ENCODE measurements around the gene KIRREL2.

The KIRREL2 gene

DNA sequence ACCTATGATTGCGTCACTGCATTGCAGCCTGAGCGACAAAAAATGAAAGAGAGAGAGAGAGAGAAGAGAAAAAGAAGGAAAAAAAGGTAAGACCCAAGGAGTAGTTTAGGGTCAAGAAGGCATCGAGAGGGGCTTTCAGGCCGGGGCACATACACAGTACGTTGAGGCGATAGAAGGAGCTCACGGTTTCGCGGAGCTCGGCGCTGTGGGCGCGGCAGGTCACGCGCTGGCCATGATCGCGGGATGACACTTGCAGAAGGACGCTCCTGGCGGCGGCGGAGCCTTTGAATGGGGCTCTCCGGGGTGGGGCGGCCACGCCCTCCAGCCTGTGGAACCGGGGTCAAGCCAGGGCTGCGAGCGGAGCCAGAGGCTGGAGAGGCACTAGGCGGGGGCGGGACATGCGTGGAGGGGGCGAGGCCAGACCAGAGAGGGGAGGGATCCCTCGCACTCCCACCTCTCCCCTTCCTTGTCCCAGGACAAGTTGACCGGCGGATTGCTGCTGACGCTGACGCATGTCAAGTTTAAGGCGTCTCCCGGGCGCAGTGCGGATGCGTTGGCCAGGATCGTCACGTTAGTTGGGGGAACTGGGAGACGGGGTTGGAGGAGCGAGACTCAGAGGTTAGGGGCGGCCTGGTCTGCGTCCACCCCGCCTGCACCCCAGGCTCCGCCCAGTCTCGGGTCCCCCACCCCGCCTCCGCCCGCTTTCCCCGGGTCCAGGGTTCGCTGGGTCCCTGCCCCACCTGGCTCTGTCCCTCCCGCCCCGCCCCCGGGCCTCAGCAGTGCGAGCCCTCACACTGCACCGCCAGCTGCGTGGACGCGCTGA is 11.3 kb upstream of the KIRREL2 start:
- DNase-seq, result peak; percentile 20

DNA sequence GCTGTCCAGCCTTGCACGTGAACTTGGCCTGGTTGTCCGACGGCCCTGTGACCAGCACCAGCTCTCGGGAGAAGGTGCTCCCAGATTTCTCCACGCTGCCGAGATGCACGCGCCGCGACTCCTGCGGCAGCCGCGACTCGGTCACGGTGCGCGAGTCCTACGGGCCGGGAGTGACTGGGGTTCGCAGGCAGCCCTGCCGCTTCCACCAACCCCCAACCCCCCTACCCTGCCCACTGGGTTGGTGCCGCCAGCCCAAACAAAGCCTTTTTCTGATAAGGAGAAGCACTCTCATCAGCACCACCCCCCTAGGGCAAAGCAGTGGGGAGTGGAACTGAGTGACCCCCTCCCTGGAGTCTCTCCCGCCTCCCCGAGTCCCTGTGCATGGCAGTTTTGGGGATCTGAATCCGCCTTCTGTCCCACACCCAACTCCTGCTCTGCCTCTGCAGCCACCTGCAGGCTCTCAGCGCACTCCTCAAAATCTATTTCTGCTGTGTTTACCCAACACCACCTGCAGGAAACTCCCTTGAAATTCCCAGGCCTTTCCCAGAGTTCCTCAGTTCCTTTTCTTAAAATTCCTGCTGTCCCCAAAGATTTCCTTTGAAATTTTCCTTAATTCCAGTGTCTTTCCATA is 10.6 kb upstream of the KIRREL2 start:
- no peak for DNase-seq

DNA sequence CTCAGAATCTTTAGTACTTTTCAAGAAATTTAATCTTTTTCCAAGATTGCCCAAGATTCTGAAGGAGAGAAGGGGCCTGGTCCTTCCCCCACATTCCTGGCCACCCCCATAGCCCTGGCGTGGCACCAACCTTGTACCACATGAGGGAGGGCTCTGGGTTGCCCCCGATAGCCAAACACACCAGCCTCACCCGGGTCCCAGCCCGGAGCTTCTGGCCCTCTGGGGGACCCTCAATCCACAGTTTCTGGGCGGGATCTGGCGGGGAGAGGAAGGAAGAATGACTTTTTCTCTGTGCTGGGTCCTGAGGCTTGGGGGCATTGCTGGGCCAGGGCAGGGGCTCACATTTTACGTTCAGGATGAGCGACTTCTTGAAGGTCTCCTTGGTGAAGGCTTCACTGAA is 8.8 kb upstream of the KIRREL2 start:
- DNase-seq, result no peak

DNA sequence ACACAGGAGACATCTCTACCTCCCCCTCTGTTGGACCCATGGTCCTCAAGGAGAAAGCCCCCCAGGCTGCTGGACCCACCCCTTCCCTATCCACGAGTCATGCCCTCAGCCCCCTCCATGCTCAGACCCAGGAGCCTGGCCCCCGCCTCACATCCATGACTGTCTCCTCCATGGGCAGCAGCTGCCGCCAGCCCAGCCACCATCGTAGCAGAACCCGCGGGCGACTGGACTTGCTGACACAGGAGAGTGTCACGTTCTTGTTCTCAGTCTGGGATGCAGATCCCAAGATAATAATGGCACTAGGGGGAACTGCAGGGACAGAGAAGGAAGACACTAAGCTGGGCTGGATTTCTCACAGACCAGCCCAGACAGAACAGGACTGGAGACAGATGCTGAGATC is 8.2 kb upstream of the KIRREL2 start:
- DNase-seq, result no peak

DNA sequence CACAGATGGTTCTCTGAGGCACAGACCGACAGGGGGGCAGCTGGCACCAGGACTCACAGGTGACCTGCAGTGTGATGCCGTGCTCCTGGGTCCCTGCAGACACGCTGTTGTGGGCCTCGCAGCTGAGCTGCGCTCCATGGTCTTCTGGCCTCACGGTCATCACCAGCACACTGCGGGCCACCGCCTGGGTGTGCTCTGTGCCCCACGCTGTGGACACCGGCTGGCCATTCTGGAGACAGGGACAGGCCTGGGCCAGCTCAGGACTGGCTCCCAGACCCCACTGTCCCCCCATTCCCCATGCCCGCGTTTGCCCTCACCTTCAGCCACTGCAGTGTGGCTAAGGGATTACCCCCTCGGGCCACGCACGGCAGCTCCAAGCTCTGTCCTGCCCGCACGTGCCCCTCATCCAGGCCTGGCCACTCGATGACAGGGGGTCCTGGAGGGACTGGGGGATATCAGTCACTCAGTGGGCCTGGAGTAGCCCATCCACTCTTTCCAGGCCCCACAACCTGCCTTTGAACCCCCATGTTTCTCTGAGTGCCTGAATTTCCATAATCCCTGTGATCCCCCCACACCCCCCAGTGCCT is 7.7 kb upstream of the KIRREL2 start:
- DNase-seq, result no peak

DNA sequence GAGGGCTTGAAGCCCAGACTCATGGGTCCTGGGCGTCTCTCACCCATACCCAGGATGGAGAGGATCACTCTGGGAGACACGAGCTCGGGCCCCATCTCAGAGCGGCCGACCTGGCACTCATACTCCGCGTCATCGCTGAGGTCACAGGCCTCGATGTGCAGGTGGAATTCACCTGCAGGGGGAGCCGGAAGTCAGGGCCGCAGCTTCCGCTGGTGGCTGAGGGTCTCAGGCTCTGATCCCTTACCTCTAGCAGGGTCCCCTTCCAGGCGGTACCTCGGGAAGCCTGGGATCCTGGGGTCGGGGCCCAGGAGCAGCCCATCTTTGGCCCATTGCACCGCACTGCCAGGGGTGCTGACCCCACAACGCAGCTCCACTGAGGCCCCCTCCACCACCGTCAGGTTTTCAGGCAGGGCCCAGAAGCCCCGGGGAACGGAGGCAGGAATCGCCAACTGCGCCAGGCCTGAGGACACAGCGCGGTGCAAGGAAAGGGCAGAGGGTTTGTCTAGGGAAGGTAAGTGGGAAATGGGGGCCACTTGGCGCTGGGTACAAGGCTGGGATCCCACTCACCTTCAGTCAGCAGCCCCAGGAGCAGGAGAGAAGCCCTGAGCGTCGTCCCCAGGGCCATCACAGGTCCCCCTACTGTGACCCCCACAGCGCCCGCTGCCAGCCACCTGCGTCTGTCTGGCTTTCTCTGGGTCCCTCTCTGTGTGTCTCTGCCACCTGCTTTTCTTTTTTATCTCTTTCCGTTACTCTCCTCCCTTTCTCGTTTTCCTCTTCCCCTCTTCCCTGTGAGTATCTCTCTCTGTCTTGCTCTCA is 5.3 kb upstream of the KIRREL2 start:
- no peak for DNase-seq

DNA sequence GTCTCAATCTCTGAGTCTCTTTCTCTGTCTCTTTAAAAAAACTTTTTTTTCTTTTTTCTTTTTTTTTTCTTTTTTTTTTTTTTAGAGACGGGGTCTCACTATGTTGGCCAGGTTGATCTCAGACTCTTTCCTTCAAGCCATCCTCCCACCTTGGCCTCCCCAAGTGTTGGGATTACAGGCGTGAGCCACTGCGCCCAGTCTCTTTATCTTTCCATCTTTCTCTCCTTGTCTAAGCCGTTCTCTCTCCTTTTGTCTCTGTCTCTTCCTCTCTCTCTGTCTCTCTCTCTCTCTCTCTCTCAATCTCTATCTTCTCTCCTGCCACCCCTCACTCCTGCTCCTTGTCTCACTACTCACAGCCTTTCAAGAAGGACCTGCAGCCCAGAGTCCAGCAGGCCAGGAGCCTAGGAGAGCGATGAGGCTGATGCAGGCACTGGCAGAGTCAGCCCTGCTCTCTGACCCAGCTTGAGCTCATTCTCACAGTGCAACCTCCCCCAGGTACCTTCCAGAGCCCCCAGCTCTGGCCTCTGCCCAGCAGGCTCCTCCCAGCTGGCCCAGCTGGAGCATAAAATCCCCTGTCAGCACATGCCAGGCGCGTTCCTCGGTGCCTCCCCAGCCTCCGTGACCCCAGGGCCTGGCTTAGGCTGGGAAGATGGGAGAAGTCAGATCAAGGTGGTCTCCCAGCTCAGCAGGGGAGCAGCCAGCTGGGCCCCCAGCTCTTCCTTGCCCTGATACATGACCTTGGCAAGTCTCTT is 4.5 kb upstream of the KIRREL2 start, which contains the start of gene NPHS1:
NPHS1 (minus strand) TSS at position 476 of the 752 bp plus-strand sequence. CDS start 667 bp downstream, outside the sequence.
- no peak for DNase-seq

DNA sequence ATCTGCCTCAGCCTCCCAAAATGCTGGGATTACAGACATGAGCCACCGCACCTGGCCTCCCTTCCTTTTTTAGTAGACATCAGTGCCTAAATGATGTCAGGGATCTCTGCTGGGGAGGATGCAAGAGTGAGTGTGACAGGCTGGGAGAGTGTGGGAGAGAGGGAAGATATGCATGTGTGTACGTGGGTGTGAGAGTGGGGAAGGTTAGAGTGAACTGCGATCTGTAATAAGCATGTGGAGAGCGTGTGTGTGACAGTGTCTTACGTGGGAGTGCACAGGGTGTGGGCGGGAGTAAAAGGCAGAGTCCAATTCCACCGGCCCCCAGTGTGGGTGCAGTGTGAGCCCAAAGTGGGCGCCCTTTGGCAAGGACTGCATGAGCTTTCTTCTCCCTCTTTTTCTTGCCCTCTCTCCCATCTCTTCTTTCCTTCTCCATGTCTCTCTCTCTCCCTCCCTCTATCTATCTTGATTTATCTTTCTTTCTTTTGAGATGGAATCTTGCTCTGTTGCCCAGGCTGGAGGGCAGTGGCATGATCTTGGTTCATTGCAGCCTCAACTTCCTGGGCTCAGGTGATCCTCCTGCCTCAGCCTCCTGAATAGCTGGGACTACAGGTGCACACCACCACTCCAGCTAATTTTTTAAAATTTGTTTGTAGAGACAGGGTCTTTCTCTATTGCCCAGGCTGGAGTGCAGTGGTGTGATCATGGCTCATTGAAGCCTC is 3.5 kb upstream of the KIRREL2 start:
- DNase-seq, result no peak

DNA sequence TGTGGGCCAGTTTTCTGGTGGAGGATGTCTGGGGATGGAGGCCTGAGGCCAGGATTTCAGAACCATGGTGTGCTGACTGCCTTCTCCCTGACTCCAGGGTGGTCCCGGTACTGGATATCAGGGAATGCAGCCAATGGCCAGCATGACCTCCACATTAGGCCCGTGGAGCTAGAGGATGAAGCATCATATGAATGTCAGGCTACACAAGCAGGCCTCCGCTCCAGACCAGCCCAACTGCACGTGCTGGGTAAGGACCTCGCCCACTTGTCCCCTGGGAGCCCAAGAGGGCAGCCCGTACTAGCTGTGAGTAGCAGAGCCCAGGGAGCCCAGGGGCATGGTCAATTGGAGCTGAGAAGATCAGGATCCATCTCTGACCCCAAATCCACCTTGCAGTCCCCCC is 1.6 kb downstream of the KIRREL2 start:
- no peak for DNase-seq

DNA sequence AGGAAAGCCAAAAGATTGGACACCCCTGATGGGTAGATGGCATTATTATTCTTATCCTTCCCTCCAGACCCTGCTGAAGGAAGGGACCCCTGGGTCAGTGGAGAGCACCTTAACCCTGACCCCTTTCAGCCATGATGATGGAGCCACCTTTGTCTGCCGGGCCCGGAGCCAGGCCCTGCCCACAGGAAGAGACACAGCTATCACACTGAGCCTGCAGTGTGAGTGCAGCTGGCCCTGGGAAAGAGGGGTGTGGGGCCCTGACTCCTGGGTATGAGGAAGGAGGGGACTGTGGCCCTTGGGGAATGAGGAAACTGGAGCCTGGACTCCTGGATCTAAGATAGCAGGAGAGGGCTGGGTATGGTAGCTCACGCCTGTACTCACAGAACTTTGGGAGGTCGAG is 2.7 kb downstream of the KIRREL2 start:
- no peak for DNase-seq

DNA sequence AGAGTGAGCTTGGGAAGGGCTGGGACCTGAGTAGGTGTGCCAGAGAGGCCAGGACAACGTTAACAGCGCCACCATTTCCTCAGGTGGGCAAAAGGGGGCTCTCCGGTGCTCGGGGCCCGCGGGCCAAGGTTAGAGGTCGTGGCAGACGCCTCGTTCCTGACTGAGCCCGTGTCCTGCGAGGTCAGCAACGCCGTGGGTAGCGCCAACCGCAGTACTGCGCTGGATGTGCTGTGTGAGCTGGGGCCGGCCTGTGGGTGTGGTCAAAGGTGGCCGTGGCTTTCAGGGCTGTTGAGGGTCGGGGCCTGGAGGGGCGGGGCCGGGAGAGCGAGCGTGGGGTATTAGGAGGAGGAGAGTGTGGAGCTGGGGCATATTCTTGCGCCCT is 3.7 kb downstream of the KIRREL2 start:
- DNase-seq, result no peak

DNA sequence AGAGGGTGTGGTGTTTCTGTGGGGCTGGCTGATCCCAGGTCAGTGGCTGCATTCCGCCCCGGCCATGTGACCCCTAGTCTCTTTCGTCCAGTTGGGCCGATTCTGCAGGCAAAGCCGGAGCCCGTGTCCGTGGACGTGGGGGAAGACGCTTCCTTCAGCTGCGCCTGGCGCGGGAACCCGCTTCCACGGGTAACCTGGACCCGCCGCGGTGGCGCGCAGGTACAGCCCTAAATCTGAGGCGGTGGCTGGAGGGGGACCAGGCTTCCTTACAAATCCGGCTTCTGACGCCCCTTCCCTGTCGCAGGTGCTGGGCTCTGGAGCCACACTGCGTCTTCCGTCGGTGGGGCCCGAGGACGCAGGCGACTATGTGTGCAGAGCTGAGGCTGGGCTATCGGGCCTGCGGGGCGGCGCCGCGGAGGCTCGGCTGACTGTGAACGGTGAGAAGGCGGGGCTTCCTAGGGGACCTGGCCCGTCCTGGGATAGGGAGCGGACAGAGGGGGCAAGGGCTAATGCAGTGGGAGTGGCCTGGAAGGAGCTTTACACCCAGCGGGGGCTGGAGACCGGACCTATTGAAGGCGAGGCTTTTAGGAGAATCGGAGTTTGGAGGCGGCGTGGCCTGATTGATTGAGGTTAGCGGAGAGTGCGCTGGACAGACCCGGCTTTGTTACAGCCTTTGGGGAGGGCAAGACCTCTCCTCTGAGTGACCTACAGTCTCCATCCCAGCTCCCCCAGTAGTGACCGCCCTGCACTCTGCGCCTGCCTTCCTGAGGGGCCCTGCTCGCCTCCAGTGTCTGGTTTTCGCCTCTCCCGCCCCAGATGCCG is 4.3 kb downstream of the KIRREL2 start:
- no peak for DNase-seq

DNA sequence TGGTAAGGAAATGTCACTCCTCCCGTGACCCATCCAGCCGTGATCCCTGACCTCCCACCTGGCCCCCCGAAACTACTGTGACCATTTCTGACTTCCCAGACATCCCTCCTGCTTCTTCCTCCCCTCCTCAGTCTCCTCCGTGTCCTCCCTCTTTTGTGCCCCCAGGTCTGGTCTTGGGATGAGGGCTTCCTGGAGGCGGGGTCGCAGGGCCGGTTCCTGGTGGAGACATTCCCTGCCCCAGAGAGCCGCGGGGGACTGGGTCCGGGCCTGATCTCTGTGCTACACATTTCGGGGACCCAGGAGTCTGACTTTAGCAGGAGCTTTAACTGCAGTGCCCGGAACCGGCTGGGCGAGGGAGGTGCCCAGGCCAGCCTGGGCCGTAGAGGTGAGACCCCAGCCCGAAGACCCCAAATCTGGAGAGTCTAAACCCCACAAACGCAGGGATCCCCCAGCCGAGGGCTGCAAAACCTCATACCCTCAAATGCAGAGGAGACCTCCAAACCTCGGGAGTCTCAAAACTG is 5.0 kb downstream of the KIRREL2 start:
- DNase-seq, result no peak

DNA sequence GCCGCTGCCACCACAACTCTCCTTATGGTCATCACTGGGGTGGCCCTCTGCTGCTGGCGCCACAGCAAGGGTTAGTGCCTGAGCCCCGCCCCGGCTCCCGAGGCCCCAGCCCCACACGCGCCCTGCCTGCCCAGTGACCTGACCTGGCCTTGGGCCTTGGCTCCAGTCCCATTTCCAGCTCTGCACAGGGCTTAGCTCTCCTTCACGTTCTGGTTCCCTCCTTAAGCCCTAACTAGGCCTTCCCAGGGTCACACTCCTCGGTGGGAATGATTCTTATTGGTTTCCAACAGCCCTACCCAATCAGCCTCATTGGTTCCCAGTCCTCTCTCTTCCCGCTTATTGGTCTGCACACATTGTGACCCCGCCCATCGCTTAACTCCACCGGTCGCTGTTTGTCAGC is 5.8 kb downstream of the KIRREL2 start:
- no peak for DNase-seq

DNA sequence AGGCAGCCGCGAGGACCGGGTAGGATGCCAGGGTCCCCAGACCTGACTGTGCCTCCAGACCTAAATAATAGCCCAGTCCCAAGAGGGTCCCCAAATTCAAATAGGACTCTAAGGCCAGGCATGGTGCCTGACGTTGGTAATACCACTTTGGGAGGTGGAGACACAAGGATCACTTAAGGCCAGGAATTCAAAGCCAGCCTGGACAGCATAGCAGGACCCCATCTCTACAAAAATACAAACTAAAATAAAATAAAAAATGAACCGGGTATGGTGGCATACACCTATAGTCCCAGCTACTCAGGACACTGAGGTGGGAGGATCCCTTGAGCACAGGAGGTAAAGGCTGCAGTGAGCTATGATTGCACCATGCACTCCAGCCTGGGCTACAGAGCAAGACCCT is 6.3 kb downstream of the KIRREL2 start:
- no peak for DNase-seq

DNA sequence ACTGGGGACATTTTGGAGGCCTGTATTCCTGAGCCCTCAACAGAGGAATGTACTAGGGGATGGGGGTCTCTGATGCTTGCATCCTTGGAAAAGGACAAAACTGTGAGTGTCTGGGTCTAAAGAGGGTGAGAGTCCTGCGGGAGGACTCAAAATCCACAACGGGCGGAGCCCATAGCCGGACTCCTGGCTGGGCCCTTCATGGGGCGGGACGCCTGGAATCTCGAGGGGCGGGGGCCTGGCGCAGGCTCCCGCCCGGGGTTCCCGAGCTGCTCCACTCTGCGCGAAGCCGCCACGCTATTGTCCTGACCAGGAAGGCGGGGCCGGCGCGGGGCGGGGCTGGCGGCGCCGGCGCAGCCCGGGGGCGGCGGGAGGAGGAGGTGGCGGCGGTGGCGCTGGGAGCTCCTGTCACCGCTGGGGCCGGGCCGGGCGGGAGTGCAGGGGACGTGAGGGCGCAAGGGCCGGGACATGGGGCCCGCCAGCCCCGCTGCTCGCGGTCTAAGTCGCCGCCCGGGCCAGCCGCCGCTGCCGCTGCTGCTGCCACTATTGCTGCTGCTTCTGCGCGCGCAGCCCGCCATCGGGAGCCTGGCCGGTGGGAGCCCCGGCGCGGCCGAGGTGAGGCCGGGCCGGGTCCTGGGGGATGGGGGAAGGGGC is 11.6 kb downstream of the KIRREL2 start, which contains the start of gene APLP1:
APLP1 (plus strand) TSS at position 403 of the 651 bp plus-strand sequence; CDS start at position 466, 63 bp downstream.
- peak; percentile 58 for DNase-seq

DNA sequence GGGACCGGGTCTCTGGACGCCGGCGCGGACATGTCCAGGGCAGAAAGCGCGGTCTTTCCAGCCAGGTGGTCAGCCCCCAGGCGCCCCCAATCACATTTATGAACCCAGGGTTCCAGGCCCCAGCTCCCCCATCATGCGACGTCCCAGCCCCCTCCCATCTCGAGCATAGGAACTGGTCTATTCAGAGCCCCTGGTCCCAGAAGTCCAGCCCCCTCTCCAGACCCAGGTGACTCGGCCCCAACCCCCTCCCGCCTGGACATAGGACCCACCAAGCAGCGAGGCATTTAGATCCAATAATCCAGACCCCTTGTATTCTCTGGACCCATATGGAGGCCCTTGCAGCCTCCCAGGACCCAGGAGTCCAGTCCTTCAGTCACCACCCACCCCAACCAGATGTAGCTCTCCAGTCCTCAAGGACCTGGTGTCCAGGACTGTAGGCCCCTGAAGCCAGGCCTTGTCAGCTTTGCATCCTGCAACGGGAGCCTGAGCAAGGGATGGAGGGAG is 12.2 kb downstream of the KIRREL2 start:
- no peak for DNase-seq

DNA sequence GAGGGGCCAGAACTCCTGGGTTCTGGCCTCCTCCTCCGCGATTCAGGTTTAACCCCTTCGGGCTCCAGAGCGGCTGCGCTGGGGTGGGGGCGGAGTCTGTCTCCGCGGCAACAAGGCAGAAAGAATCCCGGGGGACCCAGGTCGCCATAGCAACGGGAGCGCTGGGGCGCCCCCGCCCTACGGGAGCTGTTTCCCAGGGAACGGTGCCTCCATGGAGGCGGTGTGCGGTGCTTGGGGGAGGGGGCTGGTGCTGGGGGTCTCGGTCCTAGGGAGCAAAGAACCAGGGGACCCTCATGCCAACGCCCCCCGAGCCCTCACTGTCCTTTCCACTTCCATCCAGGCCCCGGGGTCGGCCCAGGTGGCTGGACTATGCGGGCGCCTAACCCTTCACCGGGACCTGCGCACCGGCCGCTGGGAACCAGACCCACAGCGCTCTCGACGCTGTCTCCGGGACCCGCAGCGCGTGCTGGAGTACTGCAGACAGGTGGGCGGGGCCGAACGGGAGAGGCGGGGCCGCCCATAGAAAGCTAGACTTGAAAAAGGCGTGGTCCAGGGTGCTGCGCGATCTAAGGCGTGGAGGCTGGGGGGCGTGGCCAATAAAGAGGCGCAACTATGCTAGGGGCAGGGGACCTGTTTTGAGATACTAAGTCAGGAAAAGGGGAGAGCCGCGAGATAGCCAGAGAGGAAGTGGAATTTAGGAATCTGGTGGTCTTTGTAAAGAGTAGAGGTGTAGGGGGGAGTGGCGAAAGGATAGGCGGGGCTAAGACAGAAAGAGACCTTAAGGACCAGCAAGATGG is 12.8 kb downstream of the KIRREL2 start:
- DNase-seq, result peak; percentile 90
